ENCODE measurements around the gene CDK18.
"Not testable (repeated sequence)": the region's sequence is repeated elsewhere in the genome, so short reads cannot be mapped to it uniquely, and the experiment has no call there.

The CDK18 gene

DNA sequence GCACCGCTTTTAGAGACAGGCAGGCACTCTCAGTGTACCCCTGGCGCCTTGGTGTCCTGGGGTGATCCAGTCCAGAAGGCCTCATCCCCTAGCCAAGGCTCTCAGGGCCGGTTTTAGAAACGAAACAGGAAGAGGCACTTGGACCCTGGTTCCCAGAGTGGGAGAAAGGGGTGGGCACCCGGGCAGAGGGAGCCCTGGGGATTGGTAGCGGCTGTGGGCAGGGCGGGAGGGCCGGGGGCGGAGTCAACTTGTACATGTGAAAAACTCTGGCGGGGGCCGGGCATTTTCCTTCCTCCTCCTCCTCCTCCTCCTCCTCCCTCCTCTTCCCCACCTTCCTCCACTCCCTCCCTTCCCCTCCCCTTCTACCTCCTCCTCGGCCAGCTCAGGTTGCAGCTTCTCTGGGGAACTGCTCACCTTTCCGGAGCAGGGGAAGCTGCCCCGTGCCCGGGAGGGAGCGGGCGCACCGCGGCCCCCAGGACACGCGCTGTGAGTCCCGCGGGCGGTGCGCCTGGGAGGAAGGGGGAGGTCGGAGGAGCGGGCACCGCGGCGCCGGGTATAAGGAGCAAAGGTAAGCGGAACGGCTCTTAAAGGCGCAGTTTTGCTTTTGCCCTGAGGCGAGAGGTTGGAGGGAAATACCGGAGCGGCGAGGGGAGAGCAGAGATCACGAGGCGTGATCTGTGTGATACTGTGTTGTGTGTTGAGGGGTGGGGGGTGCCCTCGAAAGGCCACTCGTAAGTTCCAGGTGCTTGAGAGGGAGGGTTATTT, at the start of gene CDK18:
Gene CDK18 (plus strand): TSS at position 359 of the 765 bp plus-strand sequence. CDS start 18,499 bp downstream, outside the sequence.
- no peak for DNase-seq

- no peak for DNase-seq
Observed at GRCh38 chr1:205454903-205455335, 49.5 kb upstream of the CDK18 start.

DNA sequence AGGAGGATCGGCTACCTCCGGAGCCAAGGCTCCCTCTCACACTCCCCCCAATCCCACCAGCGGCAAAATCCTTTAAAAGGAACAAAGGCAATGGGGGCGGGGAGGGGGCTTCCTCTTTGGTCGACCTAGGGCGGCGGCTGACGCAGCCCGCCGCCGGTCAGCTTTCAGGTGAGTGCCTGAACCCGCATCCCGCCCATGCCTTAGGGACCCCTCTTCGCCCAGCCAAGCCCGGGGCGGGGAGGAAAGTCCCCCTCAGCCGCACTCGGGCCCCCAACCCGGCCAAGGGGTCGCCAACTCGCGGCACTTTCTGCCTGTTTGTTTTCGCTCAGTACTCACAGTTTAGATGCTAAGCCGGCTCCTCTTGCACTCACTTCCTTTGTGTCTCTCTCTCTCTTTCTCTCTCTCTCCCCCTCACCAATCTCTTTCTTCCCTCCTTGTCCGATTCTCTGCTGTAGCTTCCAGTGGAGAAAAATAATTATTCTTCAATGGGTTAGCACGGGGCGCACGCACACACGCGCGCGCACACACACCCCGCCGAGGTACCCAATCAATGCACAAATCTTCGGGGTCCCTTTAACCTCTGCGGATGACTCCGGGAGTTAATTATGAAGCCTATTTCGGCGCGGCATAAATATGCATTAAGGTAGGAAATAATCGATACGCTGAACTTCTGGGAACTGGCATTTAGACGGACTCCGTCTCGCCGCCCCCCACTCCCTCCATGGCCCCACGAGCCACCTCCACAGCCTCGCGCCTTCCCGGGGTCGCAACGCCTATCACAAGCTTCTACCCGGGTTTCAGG, 48.7 kb upstream of the CDK18 start, which contains the start of gene BLACAT1:
Gene BLACAT1 (minus strand): TSS at position 465 of the 802 bp plus-strand sequence.
- DNase-seq: no peak

- DNase-seq: no peak
Observed at GRCh38 chr1:205456383-205456867, 48.0 kb upstream of the CDK18 start.

GRCh38 chr1:205456868-205457745, 47.4 kb upstream of the CDK18 start:
- DNase-seq: no peak

DNA sequence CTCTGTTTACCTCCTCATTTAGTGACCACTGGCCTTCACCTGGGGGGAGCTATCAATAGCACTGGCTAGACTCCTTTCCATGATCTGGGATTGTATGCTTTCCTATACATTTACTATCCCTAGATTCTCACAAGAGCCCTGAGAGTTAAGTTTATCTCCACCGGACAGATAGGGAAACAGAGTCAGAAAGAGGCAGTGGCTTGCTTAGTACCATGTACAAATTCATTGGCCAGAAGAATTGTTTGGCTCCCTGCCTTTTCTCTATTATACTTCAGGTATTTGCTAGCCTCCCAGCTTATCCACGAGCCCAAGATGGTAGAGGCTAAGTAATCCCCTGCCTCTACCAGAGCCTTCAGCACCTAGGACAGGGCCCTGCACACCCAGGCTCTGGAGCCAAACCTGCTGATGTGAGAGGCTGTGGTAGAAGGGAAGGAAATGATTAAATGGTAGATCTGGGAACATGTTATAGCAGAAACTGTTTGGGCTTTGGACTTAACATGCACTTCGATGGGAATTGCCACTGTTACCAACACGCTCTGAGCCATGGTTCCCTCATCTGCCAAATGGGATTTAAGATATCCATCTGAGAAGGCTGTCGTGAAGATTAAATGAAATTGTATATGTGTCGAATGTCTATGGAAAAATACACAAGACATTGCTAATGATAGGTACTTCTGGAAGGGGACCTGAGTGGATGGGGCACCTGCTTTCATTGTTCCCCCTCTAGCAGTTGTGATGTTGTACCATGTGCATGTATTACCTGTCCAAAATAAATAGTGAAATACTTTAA, 45.5 kb upstream of the CDK18 start:
- DNase-seq: no peak

DNA sequence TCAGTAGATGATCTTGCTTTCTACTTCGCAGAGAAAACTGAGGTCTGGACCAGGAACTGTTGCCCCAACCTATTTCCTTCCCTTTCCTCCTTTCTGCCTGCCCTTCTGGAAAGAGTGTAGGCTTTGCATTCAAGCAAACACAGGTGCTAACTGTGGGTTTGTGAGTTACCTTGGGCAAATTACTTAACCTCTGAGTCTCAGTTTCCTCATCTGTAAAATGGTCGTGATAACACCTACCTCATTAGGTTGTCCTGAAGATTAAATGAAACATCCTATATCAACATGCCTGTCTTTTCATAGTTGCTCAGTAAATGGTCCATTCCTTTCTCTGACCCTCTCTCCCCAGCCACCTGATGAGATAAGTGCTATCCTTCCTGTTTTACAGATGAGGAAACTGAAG, 39.1 kb upstream of the CDK18 start:
- no peak for DNase-seq

- DNase-seq: no peak
Observed at GRCh38 chr1:205466595-205467220, 37.8 kb upstream of the CDK18 start.

GRCh38 chr1:205470131-205470530, 34.3 kb upstream of the CDK18 start:
- DNase-seq: no peak

DNA sequence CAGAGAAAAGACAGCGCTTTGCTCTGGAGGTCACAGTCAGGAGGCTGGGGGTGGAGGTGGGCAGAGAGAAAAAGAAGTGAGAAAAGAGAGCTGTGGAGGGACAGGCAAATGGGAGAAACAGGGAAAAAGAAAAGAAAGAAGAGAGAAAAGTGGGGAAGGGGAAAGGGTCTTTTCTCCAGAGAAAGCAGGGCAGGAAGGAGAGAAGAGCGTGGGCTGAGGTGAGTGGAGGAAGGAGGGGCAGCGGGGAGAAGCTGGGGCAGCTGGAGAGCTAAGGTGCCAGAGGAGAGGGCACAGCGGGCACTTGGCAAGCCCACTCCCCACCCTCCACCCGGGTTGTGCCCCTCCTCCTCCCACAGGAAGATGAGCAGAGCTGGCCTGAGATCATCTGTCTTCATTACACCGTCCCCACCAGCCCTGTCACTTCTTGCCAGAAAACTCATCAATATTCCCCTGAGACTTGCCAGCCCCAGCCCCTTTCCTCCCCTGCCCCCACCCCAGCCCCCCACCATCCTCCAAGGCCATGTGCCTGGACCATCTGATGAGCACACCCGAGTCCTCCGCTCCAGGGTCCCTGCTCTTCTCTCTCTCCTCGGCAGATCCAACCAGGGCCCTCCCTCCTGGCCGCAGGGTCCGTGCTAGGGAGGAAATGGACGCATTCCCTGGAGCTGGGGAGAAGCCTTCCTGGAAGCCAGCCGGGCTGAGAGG, 31.6 kb upstream of the CDK18 start:
- no peak for DNase-seq

- no peak for DNase-seq
Observed at GRCh38 chr1:205473475-205473874, 31.0 kb upstream of the CDK18 start.

DNA sequence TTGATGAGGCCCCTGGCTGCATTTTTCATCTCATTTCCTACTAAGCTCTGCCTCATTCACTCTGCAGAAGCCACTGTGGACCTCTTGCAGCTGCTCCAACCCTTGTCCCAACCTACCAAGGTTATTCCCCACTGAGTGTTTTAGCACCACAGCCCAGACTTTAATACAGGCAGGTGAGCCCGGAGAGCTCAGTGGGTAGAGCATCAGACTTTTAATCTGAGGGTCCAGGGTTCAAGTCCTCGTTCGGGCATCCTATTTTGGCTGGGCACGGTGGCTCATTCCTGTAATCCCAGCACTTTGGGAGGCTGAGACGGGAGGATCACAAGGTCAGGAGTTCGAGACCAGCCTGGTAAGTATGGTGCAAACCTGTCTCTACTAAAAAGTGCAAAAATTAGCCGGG, 30.5 kb upstream of the CDK18 start:
- no peak for DNase-seq

DNA sequence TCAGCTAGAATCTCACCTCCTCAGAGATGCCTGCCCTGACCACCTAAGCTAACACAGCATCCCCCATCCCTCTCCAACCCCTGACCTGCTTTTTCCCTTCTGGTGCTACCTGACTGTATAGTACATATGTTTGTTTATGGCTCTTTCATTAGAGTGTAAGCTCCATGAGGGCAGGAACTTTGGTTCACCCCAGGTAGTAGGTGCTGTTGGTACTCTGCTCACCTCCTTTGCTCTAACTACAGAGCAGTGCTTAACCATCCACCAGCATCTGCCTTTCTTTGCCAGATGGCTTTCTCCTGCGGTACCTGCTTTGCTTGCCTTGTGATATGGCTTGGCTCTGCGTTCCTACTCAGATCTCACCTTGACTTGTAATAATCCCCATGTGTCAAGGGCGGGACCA, 29.9 kb upstream of the CDK18 start:
- no peak for DNase-seq

DNA sequence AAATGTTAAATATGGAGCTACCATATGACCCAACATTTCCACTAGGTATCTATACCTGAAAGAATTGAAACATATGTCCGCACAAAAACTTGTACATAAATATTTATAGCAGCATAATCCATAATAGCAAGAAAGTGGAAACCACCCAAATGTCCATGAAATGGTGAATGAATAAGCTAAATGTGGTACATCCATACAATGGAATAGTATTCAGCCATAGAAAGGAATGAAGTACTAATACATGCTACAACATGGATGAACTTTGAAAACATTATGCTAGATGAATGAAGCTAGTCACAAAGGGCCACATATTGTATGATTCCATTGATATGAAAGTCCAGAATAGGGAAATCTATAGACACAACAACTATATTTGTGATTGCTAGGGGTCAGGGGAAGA, 28.6 kb upstream of the CDK18 start:
- DNase-seq: no peak

- DNase-seq: no peak
Observed at GRCh38 chr1:205476648-205477047, 27.8 kb upstream of the CDK18 start.

- no peak for DNase-seq
Observed at GRCh38 chr1:205477121-205477758, 27.2 kb upstream of the CDK18 start.

DNA sequence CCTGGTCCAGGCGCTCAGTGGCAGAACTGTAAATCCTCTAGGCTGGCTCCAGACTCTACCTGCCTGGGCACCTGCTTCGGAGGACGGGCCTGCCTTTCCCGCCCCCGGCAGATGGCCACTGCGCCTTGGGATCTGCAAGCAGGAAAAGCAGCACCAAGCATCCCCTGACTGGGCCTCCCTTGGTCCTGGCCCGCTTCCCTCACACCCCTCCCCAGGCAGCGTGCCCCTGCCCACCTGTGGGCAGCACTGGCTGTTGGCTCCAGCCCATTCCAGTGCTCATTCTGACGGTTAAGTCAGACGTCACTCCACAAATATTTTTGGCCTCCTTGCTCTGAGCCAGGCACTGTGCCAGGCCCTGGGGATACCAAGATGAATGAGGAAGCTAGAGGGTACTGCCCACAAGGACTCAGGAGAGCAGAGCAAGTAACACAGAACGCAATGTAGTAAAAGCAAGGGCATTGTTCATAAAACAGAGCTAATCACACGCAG, 26.7 kb upstream of the CDK18 start:
- peak; percentile 51 for DNase-seq

DNA sequence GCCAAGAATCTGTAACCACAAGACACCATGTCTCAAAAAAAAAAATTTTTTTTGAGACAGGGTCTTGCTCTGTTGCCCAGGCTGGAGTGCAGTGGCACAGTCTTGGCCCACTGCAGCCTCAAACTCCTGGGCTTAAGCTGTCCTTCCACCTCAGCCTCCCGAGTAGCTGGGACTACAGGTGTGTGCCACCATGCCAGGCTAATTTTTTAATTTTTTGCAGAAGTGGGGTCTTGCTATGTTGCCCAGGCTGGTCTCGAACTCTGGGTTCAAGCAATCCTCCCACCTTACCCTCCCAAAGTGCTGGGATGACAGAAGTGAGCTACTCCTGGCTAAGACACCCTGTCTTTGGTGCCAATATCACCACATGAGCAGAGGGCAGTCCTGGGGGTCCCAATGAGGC, 25.5 kb upstream of the CDK18 start:
- not testable (repeated sequence) for DNase-seq

- no peak for DNase-seq
Observed at GRCh38 chr1:205480349-205480985, 24.0 kb upstream of the CDK18 start.

GRCh38 chr1:205481218-205481617, 23.3 kb upstream of the CDK18 start:
- DNase-seq: no peak

All from GOT3 (cell line).